HEK293 (cell line): ENCODE measurements around the gene ADAM33.

Experiments
- CTCF ChIA-PET: fragments of 350-600 bp; formaldehyde crosslinking; extraction: SDS; loops from one replicate; lab custom pipeline; 2021; ENCODE audit warnings: antibody characterized with exemption; lab: Yijun Ruan, JAX
- POLR2A ChIA-PET: fragments of 300-600 bp; formaldehyde crosslinking; extraction: SDS; loops from one replicate; lab custom pipeline; 2020; ENCODE audit warnings: antibody characterized with exemption, inconsistent platforms; lab: Yijun Ruan, JAX
- H3K27ac ChIP-seq: fragments of 200-500 bp; sonication (Bioruptor generic); 2 replicates; pipeline ENCODE4 v1.5.1; 2014; ENCODE audit warnings: low read depth, low read length, control low read depth, inconsistent platforms; ENCODE audit errors: extremely low read depth
- H3K36me3 ChIP-seq, 2 experiments: fragments of 200-500 bp in 1 of 2; sonication (Bioruptor generic) in 1 of 2; 1 replicate in 1 of 2; 2 replicates in 1 of 2; pipeline ENCODE4 v1.5.1; 2014 to 2017; ENCODE audit warnings: inconsistent platforms in 2 of 2, low read length in 2 of 2; ENCODE audit not compliant: control insufficient read depth in 2 of 2, insufficient read depth in 1 of 2
- H3K4me1 ChIP-seq: fragments of 200-500 bp; sonication (Bioruptor generic); 2 replicates; pipeline ENCODE4 v1.5.1; 2014; ENCODE audit warnings: mild to moderate bottlenecking, low read length, inconsistent platforms; ENCODE audit not compliant: control insufficient read depth, insufficient read depth
- H3K4me3 ChIP-seq: 2 replicates; pipeline ENCODE4 v1.5.1; 2011; ENCODE audit warnings: low read depth, mild to moderate bottlenecking, control low read depth, low read length, moderate library complexity
- H3K9me3 ChIP-seq: fragments of 200-500 bp; sonication (Bioruptor generic); 2 replicates; pipeline ENCODE4 v1.5.1; 2014; ENCODE audit warnings: low read depth, low read length, inconsistent platforms; ENCODE audit not compliant: control insufficient read depth, insufficient read depth
- KLF1 ChIP-seq: fragments of 450-650 bp; formaldehyde crosslinking; IDR thresholded peaks from 2 replicates; pipeline ENCODE4 v1.5.1; 2016; ENCODE audit warnings: missing biosample characterization, missing genetic modification characterization
- PRDM4 ChIP-seq: fragments of 450-650 bp; formaldehyde crosslinking; IDR thresholded peaks from 2 replicates; pipeline ENCODE4 v1.5.1; 2017; ENCODE audit warnings: missing biosample characterization, missing genetic modification characterization
- SCRT2 ChIP-seq: fragments of 450-650 bp; formaldehyde crosslinking; IDR thresholded peaks from 2 replicates; pipeline ENCODE4 v1.5.1; 2016; ENCODE audit warnings: missing biosample characterization, missing genetic modification characterization
- ZBTB10 ChIP-seq: fragments of 450-650 bp; formaldehyde crosslinking; IDR thresholded peaks from 2 replicates; pipeline ENCODE4 v1.5.1; 2016; ENCODE audit warnings: missing biosample characterization, missing genetic modification characterization
- ZBTB21 ChIP-seq: fragments of 450-650 bp; formaldehyde crosslinking; IDR thresholded peaks from 2 replicates; pipeline ENCODE4 v1.5.1; 2017; ENCODE audit warnings: missing biosample characterization, missing genetic modification characterization
- ZFP41 ChIP-seq: fragments of 450-650 bp; formaldehyde crosslinking; IDR thresholded peaks from 2 replicates; pipeline ENCODE4 v1.5.1; 2016; ENCODE audit warnings: missing biosample characterization, missing genetic modification characterization, borderline replicate concordance
- ZNF112 ChIP-seq: fragments of 450-650 bp; formaldehyde crosslinking; IDR thresholded peaks from 2 replicates; pipeline ENCODE4 v1.5.0; 2017; ENCODE audit warnings: missing biosample characterization, missing genetic modification characterization
- ZNF114 ChIP-seq: fragments of 450-650 bp; formaldehyde crosslinking; IDR thresholded peaks from 2 replicates; pipeline ENCODE4 v1.5.0; 2017; ENCODE audit warnings: missing biosample characterization, missing genetic modification characterization
- ZNF175 ChIP-seq: fragments of 450-650 bp; formaldehyde crosslinking; IDR thresholded peaks from 2 replicates; pipeline ENCODE4 v1.5.1; 2016; ENCODE audit warnings: missing biosample characterization, missing genetic modification characterization
- ZNF24 ChIP-seq: fragments of 450-650 bp; formaldehyde crosslinking; IDR thresholded peaks from 2 replicates; pipeline ENCODE4 v1.5.1; 2016; ENCODE audit warnings: missing biosample characterization, missing genetic modification characterization
- ZNF366 ChIP-seq: fragments of 450-650 bp; formaldehyde crosslinking; conservative IDR thresholded peaks from 2 replicates; pipeline ENCODE4 v1.5.1; 2016; ENCODE audit warnings: missing biosample characterization, missing genetic modification characterization
- ZNF571 ChIP-seq: fragments of 450-650 bp; formaldehyde crosslinking; IDR thresholded peaks from 2 replicates; pipeline ENCODE4 v1.5.0; 2017; ENCODE audit warnings: missing biosample characterization, missing genetic modification characterization
- ZNF596 ChIP-seq: fragments of 450-650 bp; IDR thresholded peaks from 2 replicates; pipeline ENCODE4 v1.5.0; 2018; ENCODE audit warnings: missing biosample characterization, mild to moderate bottlenecking, missing genetic modification characterization, moderate library complexity
- ZNF76 ChIP-seq: fragments of 450-650 bp; formaldehyde crosslinking; IDR thresholded peaks from 2 replicates; pipeline ENCODE4; 2016; ENCODE audit warnings: low read depth, missing biosample characterization, missing genetic modification characterization, borderline replicate concordance
- ZNF843 ChIP-seq: fragments of 450-650 bp; formaldehyde crosslinking; IDR thresholded peaks from 2 replicates; pipeline ENCODE4 v1.5.1; 2016; ENCODE audit warnings: missing biosample characterization, missing genetic modification characterization
- TF ChIP-seq, protein P1 (sequence below): fragments of 450-650 bp; formaldehyde crosslinking; conservative IDR thresholded peaks from 2 replicates; pipeline ENCODE4 v1.5.1; 2016; ENCODE audit warnings: low read depth, missing biosample characterization, missing genetic modification characterization

Gene ADAM33

DNA sequence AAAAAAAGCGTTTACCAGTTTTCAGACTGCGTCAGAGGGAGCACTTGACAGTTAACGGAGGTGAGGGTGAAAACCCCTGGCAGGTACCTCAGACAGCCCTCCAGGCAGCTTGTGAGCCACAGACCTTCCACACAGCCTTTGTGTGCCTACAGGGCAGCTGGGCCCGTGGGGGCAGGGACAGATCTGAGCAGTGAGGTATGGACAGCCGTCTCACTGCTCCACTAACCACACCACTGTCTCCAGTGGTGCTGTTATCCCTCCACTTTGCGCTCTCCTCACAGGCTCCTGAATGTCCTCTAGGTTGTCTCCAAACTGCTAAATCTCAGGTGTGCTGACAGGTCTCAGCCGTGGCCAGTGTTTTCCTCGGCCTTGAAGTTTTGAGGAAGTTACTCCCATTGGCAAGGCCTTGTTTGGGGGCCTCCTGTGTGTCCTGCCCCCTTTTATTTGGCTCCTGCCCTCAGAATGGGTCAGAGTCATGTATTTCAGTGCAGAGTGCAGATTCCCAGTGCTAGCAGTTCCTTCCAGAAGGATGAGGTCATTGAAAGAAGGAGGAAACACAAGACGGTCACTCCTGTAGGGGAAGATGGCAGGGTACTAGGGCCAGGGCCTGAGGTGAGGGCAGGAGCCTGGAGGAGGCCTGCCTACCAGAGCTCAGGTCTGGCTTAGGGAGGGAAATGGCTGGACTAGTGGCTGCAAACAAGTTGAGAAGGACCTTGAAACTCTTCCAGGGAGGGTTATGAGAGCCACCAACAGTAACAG lies 30.4 kb downstream of the ADAM33 start (continued):
- TF ChIP-seq ZNF114 (tag by site-specific recombination), result no peak
- no peak for TF ChIP-seq ZBTB10 (tag by site-specific recombination)
- no peak for TF ChIP-seq ZNF366
- TF ChIP-seq SCRT2, result no peak
- TF ChIP-seq ZNF24 (tag by site-specific recombination), result no peak
- no peak for TF ChIP-seq ZNF175
- TF ChIP-seq ZNF112 (tag by site-specific recombination), result no peak

- CTCF ChIA-PET, result no interaction called here
- POLR2A ChIA-PET, result no interaction called here
These were observed 32.9 kb downstream of the ADAM33 start for GRCh38 chr20:3648951-3649350.

More at GRCh38 chr20:3648951-3649350, 32.9 kb downstream of the ADAM33 start:
- Histone ChIP-seq H3K27ac (no peak overlapping the region), H3K36me3 (no peaks in the 10 kb centered on the region), H3K4me3 (no peak overlapping the region), H3K4me1 (no peaks in the 10 kb centered on the region), H3K9me3 (no peaks in the 10 kb centered on the region)
- TF ChIP-seq ZNF596 (tag by site-specific recombination) (no peak), ZNF571 (no peak), ZBTB21 (no peak), ZNF843 (no peak), ZFP41 (tag by site-specific recombination) (no peak), PRDM4 (tag by site-specific recombination) (no peak), ZNF76 (tag by site-specific recombination) (no peak), KLF1 (tag by site-specific recombination) (no peak)
- TF ChIP-seq, protein P1, sequence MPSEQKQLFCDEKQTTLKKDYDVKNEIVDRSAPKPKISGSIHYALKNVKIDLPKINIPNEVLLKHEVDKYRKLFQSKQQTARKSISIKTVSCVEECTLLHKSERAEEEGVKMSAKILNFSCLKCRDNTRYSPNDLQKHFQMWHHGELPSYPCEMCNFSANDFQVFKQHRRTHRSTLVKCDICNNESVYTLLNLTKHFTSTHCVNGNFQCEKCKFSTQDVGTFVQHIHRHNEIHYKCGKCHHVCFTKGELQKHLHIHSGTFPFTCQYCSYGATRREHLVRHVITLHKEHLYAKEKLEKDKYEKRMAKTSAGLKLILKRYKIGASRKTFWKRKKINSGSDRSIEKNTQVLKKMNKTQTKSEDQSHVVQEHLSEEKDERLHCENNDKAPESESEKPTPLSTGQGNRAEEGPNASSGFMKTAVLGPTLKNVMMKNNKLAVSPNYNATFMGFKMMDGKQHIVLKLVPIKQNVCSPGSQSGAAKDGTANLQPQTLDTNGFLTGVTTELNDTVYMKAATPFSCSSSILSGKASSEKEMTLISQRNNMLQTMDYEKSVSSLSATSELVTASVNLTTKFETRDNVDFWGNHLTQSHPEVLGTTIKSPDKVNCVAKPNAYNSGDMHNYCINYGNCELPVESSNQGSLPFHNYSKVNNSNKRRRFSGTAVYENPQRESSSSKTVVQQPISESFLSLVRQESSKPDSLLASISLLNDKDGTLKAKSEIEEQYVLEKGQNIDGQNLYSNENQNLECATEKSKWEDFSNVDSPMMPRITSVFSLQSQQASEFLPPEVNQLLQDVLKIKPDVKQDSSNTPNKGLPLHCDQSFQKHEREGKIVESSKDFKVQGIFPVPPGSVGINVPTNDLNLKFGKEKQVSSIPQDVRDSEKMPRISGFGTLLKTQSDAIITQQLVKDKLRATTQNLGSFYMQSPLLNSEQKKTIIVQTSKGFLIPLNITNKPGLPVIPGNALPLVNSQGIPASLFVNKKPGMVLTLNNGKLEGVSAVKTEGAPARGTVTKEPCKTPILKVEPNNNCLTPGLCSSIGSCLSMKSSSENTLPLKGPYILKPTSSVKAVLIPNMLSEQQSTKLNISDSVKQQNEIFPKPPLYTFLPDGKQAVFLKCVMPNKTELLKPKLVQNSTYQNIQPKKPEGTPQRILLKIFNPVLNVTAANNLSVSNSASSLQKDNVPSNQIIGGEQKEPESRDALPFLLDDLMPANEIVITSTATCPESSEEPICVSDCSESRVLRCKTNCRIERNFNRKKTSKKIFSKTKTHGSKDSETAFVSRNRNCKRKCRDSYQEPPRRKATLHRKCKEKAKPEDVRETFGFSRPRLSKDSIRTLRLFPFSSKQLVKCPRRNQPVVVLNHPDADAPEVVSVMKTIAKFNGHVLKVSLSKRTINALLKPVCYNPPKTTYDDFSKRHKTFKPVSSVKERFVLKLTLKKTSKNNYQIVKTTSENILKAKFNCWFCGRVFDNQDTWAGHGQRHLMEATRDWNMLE (tag by site-specific recombination), result no peak
